ENCODE results near the gene GAPVD1.

- TF ChIP-seq CTCF (IDR thresholded peaks at IDR 0.05), result no peak
- TF ChIP-seq POLR2A (IDR thresholded peaks at IDR 0.05), result no peak
These were observed 147.6 kb downstream of the GAPVD1 start for GRCh38 chr9:125409217-125409636.

Measured in lower leg skin (tissue), 3 donors.